Thoracic aorta (tissue), 2 donors: ENCODE measurements around the gene SPZ1. TPM values are rescaled to one million over a fixed set of nuclear protein-coding genes. Genes with fewer than 3 reads are reported as not detected.

Experiments used
- ATAC-seq: fragments of 150-250 bp; one replicate; pipeline ENCODE4 v1.8.0; 2017; ENCODE audit warnings: low read depth; ENCODE audit not compliant: insufficient number of reproducible peaks, low FRiP score
- DNase-seq: peaks from one replicate; pipeline ENCODE4 v3.0.0-alpha.2; 2020; ENCODE audit warnings: low spot score
- H3K27ac ChIP-seq, 2 donors: fragments of 200-600 bp; sonication (generic); 1 replicate in 1 of 2; 2 replicates in 1 of 2; pipeline ENCODE4 v1.5.1; 2016; ENCODE audit warnings: mild to moderate bottlenecking in 2 of 2, moderate library complexity in 2 of 2
- H3K27me3 ChIP-seq: fragments of 200-600 bp; sonication (generic); replicated peaks from 2 replicates; pipeline ENCODE4 v1.6.0; 2016; ENCODE audit warnings: mild to moderate bottlenecking; ENCODE audit not compliant: insufficient read depth
- H3K36me3 ChIP-seq: fragments of 200-600 bp; sonication (generic); one replicate; pipeline ENCODE4 v1.5.1; 2016
- H3K4me1 ChIP-seq, 2 donors: fragments of 200-600 bp; sonication (generic); 1 replicate in 1 of 2; 2 replicates in 1 of 2; pipeline versions ENCODE4 v1.5.1 to v1.6.0; 2016; ENCODE audit warnings: low read depth in 2 of 2, mild to moderate bottlenecking in 1 of 2; ENCODE audit not compliant: control insufficient read depth in 1 of 2
- H3K4me3 ChIP-seq: fragments of 200-600 bp; sonication (generic); 2 replicates; pipeline ENCODE4 v1.5.1; 2016; ENCODE audit warnings: mild to moderate bottlenecking
- H3K9me3 ChIP-seq: fragments of 200-600 bp; sonication (generic); 2 replicates; pipeline ENCODE4 v1.5.1; 2016
- CTCF ChIP-seq: fragments of 200-600 bp; sonication (generic); IDR thresholded peaks from one replicate; pipeline ENCODE4 v1.5.1; 2019; ENCODE audit warnings: antibody characterized with exemption
- total RNA-seq, 2 donors: library from RNA; depleted of rRNA; stranded (reverse); fragments of >200 nt; gene quantifications; one replicate each; pipeline versions ENCODE4 v1.1.0 to v1.2.3, GENCODE V29; 2016

Gene SPZ1
- total RNA-seq, 2 donors from 2014 or later: not detected

- Histone ChIP-seq H3K27me3 (no peaks in the 10 kb centered on the region), H3K9me3 (no peaks in the 10 kb centered on the region), H3K4me3 (no peak overlapping the region), H3K4me1 (no peaks in the 10 kb centered on the region), H3K36me3 (no peaks in the 10 kb centered on the region), H3K27ac (no peak overlapping the region)
- no peak for ATAC-seq
- no peak for TF ChIP-seq CTCF
- no peak for DNase-seq
These were observed 17.2 kb upstream of the SPZ1 start for GRCh38 chr5:80302636-80303035.

- H3K27me3 ChIP-seq: no peaks in the 10 kb centered on the region
- no peak for TF ChIP-seq CTCF
- no peaks in the 10 kb centered on the region for H3K36me3 ChIP-seq
- ATAC-seq: no peak
- no peak overlapping the region for H3K27ac ChIP-seq
- H3K4me1 ChIP-seq: no peaks in the 10 kb centered on the region
- H3K4me3 ChIP-seq: no peak overlapping the region
- no peak for DNase-seq
- H3K9me3 ChIP-seq: no peaks in the 10 kb centered on the region
These were observed 11.3 kb upstream of the SPZ1 start for GRCh38 chr5:80308526-80308925.

GRCh38 chr5:80309871-80310665 is 9.7 kb upstream of the SPZ1 start:
- H3K36me3 ChIP-seq: no peaks in the 10 kb centered on the region
- ATAC-seq (no peak), DNase-seq (no peak)
- no peaks in the 10 kb centered on the region for H3K9me3 ChIP-seq
- H3K4me1 ChIP-seq: no peaks in the 10 kb centered on the region
- no peak for TF ChIP-seq CTCF
- H3K4me3 ChIP-seq: no peak overlapping the region
- no peak overlapping the region for H3K27ac ChIP-seq
- H3K27me3 ChIP-seq: no peaks in the 10 kb centered on the region

GRCh38 chr5:80315244-80315643 is 4.6 kb upstream of the SPZ1 start:
- no peaks in the 10 kb centered on the region for H3K36me3 ChIP-seq
- no peaks in the 10 kb centered on the region for H3K9me3 ChIP-seq
- H3K27ac ChIP-seq: no peak overlapping the region
- no peaks in the 10 kb centered on the region for H3K27me3 ChIP-seq
- H3K4me1 ChIP-seq: no peaks in the 10 kb centered on the region
- ATAC-seq (no peak), DNase-seq (no peak)
- no peak for TF ChIP-seq CTCF
- H3K4me3 ChIP-seq: no peak overlapping the region

GRCh38 chr5:80318212-80318611 is 1.6 kb upstream of the SPZ1 start:
- no peaks in the 10 kb centered on the region for H3K4me1 ChIP-seq
- DNase-seq (no peak), ATAC-seq (no peak)
- H3K27me3 ChIP-seq: no peaks in the 10 kb centered on the region
- no peak overlapping the region for H3K27ac ChIP-seq
- H3K36me3 ChIP-seq: no peaks in the 10 kb centered on the region
- no peaks in the 10 kb centered on the region for H3K9me3 ChIP-seq
- H3K4me3 ChIP-seq: no peak overlapping the region
- TF ChIP-seq CTCF: no peak
